NCI-H1436 (cell line): ENCODE data around the gene ARHGEF26.

Source experiments
- DNase-seq: peaks from one replicate; lab custom pipeline; 2025; lab: John Stamatoyannopoulos, UW

The ARHGEF26 gene

DNA sequence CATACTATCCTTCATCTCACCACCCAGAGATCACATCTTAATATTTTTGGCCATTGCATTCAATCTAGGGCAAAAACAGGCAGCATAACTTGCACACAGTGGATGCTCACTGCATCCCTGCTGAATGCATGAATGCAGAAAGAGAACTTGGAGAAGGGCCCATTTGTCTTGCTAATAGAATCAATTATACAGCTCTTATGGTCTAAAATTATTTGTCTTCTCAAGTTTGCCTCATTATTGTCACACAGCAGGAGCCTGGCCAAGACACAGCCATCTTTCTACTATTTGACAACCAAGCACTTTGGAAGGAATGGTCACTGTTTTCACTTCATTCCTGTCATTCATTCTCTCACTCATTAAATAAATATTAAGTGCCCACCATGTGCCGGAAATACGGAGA is 1.2 kb upstream of the ARHGEF26 start:
- no peak for DNase-seq

DNA sequence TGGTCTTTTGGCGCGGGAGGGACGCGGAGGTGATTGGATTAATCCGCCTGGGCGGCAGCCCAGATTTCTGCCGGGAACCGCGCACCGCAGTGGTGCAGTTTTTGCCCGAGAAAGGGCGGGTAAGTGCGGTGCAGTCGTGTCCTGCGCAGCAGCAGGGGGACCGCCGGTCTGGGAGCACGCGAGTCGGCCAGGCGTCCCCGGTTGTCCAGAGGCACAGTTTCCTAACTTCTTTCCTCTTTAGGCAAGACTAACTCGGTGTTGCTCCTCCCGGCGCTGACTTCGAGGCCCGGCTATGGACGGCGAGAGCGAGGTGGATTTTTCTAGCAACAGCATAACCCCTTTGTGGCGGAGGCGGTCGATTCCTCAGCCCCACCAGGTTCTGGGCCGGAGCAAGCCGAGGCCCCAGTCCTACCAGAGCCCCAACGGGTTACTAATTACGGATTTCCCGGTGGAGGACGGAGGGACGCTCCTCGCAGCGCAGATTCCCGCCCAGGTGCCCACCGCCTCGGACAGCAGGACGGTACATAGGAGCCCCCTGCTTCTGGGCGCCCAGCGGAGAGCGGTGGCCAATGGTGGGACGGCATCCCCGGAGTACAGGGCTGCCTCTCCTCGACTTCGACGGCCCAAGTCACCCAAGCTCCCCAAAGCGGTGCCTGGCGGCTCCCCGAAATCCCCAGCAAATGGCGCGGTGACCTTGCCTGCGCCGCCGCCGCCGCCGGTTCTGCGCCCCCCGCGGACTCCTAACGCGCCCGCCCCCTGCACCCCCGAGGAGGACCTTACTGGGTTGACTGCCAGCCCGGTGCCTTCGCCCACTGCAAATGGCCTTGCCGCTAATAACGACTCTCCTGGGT is 736 bp downstream of the ARHGEF26 start:
- DNase-seq, result peak; percentile 27

DNA sequence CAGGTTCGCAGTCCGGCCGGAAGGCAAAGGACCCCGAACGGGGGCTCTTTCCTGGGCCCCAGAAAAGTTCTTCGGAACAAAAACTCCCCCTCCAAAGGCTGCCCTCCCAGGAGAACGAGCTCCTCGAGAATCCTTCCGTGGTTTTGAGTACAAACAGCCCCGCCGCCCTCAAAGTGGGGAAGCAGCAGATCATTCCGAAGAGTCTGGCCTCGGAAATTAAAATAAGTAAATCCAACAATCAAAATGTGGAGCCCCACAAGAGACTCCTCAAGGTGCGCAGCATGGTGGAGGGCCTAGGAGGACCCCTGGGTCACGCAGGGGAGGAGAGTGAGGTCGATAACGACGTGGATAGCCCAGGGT is 1.3 kb downstream of the ARHGEF26 start:
- no peak for DNase-seq

DNA sequence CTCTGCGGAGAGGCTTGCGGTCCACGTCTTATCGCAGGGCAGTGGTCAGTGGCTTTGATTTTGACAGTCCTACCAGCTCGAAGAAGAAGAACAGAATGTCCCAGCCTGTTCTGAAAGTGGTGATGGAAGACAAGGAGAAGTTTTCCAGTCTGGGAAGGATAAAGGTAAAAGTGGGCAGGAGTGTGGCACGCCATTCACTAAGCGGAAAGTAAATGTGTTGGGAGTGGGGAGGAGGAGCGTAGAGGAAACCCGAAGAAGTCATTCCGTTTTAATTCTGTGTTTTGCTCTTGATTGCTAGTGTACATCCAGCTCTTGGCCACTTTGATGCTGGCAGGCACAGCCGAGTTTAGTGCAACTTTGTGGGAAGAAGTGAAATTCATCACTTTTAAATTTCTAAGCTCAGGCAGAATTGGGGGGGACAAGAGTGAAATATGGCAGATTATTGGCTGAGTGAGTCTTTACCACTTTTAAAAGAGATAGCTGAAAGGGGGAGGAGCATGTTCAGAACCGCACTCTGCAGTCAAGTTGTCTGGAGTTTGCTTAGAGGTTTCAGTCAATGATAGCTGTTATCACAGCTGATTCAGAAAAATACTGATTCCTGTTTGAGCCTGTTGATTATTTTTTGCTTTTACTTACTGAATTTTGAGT is 1.8 kb downstream of the ARHGEF26 start:
- no peak for DNase-seq

DNA sequence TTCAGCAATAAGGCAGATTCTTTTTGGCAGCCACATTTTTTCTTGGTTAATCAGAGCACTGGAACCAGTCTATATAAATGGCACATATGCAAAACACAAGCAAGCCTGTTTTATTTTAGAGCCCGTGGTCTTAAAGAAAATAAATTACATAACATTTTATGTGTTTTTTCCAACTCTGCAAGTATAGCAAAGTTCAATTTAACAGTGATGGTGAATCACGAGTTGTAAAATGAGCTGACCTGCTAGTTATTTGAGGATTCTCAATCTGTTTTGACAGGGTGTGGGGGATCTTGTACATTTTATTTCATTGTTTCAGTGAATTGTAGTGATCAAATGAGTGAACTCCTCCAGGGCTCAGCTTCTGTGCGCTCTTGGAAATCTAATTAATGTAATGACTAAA is 2.7 kb downstream of the ARHGEF26 start:
- no peak for DNase-seq

DNA sequence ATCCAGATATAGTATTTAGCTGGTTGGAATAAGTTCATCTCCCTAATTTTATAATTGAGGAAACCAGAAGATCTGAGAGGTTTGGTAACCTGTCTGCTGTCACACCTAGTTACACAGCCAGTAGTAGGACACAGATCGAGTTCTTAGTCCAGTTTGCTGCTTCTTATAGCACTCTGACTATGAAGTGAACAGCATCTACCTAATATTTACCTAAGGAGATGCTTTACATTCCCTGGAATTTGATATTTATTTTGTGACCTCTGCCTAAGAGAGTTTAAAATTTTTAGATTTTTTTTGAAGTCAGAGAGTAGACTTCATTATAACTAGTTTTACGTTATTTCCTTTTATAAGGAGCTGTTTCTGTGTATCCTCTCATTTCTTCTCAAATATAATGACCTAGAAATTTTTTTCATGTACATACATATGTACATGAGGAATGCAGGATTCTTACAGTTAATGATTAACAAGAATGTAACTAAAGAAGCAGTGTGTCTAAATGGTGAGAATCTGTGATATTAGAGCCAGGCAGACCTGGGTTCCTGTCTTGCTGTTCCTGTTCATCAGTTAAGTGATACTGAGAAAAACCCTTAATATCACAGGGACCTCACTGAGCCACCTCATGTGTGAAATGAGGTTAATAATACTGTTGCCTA is 4.3 kb downstream of the ARHGEF26 start:
- no peak for DNase-seq

DNA sequence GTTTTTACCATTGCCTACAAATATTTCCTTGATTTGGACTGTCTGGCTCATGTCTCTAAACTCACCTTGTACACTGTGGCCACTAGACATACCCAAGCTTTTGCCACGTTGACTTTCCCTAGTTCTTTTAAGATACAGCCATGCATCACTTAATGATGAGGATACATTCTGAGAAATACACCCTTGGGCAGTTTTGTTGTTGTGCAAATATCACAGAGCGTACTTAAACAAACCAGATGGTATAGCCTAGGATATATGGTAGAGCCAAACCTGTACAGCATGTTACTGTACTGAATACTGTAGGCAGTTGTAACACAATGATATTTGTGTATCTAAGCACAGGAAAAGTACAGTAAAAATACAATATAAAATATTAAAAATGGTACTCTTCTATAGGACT is 5.5 kb downstream of the ARHGEF26 start:
- DNase-seq, result no peak

DNA sequence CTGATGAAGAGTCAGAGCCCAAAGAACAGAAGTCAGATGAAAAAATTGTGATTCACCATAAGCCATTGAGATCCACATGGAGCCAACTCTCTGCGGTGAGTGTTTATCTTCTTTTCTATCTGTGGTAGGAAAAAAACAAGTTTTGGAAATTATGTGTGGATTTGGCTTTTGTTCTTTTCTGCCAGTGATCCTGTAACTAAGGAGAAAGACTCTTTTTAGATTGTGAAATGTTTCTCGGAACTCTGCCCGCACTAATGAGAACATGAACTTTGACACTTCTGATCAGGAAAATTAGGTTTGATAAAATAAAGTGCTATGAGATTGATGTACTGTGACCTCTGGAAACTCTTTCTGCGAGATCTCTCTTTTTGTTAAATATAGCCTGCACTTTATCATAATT is 8.4 kb downstream of the ARHGEF26 start:
- DNase-seq, result no peak

DNA sequence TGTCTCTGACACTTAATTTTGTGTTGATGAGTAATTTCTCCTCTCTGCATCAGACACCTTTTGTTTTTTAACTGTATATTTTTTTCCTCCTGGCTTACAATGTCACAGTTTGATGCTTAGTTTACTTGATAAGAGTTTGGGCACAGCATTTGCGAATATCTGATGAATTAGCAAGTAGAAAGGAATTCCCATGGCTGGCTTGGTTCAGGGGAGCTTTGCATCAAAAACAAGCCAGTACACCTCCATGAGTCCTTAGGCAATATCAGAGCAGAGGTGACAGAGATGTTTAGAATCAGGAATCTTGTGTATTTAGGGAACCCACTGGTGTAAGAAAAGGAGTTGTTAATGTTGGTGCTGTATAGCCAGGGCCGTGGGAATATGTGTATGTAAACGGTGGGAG is 9.3 kb downstream of the ARHGEF26 start:
- no peak for DNase-seq

DNA sequence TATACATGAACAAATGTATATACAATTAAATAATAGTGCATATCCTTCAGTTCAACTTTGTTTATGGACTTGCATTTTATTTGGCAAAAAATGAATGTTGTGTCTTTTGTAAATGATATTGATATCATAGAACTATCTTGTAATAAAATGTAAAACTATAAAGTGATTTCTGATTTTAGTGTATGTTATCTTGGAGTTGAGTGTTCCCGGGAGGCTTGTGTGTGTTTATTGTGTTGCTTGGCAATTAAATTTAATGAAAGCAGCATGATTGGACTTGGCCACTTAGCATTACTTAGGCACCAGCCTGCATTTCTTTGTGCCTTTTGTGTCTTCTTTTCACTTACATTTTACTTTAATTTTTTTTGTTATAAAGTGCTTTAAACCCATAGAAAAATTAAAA is 10.6 kb downstream of the ARHGEF26 start:
- DNase-seq, result peak; percentile 76

DNA sequence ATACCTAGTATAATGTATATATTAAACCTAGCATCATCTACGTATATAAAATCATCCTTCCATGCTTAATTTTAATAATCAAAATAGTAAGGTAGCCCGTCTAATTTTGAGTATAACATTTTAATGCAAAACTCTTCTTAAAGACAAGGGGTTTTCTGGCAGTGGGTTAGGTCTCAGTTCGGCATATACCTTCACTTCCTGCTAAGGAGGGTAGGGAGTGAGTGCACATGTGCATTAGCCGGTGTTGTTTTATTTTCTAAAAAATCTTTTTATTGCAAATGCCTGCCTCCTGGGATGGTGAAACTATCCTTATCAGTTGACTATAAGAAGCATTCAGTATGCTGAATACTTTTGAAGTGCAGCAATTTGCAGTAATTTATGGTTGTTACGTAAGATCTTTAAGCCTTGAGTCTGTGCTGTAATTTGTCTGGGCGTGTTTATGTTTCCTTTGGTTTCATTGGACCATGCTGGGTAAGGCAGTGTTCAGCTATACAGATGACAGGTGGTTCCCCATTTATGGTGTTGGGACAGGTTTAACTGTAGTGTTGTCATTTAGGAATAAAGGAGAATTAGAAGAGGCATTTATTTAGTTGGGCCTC is 11.7 kb downstream of the ARHGEF26 start:
- DNase-seq, result peak; percentile 89

DNA sequence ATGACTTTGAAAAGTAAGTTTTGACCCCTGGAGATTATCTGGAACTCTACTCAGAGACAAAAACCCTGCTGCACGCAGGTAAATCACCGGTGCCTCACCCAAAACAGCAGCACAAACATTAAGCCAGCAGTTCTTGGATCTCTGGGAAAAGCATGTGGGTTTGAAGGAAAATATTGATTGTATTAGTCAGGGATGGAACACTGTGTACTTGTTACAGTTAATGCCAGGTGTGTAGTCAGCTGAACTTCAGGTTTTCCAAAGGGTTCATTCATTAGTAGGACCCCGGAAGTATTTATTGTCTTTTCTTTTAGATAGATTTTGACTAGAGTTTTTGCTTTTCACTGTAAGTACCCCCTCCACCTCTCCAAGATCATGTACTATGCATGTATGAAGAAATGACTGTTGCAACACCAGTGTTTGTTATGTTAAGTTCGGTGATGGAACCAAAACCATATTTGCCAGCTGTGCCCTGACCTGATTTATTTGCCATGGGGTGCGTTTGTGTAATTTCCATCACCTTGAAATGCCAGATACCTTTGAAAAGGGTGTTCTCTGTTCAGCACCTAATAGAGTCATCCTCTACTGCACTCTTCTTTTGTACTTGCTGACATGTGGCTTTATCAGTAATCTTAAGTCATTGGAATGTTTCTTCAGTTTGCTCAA is 14.5 kb downstream of the ARHGEF26 start:
- no peak for DNase-seq

DNA sequence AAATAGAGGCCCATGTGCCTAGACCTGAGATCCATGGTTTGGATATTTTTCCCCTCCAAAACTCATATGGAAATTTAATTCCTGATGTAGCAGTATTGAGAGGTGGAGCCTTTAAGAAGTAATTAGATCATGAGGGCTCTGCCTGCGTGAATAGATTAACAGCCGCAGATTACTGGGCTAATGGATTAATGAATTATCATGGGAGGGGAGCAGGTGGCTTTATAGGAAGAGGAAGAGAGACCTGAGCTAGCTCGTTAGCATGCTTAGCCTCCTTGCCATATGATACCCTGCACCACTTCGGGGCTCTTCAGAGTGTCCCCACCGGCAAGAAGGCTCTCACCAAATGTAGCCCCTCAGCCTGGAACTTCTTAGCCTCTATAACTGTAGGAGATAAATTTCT is 15.8 kb downstream of the ARHGEF26 start:
- DNase-seq, result peak; percentile 47

DNA sequence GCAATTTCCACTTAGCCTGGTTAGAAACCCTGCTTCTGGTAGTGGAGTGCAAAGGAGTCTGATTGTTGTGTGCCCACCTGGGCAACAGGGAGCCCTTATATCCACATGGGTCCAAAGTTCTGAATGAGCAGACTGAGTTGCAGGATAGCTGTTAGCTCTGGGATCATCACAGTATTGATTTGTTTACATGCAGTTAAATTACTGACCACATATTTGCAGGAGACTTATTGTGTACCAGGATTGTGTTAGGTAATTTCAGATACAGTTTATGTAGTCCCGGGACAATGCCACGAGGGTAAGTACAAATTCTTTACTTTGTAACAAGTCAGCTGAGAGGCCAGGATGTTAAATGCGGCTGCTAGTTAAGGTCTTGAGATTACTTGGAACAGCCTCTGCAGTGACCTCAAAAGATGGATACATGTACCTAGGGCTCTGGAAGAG is 18.8 kb downstream of the ARHGEF26 start:
- DNase-seq, result no peak

DNA sequence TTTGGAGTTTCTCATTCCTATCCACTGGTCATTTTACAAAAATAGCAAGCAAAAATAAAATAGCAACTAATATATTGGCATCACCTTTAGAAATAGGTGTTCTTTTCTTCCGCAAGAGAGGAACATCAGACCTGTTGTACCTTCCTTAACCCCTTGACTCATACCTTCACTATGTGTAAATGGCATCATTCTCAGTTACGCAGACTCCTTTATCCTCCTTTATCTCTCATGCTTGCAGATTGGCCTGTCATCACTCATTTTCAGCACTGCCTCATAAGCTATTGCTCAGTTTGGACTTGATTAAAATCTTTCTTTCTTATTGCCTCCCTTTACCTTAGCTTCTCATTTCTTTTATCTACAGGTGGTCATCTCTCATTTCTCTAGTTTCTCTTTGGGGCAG is 21.4 kb downstream of the ARHGEF26 start:
- no peak for DNase-seq

DNA sequence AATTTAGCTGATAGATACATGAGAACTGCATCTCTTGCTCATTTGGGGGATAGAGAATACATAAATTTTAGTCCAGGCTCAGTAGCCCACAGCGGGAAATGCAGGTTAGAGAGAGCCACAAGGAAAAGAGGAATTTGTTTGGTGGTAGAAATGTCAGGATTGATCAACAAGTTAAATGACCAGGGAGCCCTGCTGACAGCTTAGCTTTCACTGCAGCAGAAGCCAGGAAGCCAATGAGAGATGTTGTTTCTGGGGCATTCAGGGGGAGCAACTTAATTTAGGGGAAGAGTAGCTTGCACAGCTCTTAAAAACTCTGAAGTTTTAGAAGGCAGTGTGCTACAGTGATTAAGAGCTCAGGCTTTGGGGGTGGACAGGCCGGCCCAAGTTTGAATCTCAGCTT is 22.7 kb downstream of the ARHGEF26 start:
- DNase-seq, result no peak

DNA sequence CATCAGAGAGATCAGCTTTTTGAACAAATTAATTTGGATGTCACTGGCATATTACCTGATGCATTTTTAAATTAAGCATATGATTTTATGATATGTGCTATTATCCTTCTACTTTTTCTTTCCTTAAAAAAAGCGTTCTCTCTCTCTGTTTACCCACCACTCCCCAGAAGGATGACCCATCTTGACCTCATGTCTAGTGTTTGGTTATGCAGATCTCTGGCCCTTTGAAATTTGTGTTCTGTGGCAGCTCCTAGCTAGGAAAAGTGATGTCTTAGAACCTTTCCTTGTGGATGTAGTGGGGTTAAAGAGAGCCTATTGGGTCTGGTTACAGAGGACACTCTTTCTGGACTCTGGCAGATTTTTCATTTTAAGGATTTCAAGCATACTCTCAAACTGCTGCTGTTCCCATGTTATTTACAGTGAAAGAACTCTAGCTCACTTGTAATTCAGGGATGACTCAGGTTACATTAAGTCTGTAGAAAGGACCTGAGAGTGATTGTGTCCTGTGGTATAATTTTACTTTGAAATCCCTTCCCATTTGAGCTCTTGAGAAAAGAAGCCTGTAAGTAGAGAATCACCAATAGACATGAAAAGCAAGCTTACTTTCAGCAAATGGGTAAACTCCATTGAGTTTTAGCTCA is 23.8 kb downstream of the ARHGEF26 start:
- no peak for DNase-seq

DNA sequence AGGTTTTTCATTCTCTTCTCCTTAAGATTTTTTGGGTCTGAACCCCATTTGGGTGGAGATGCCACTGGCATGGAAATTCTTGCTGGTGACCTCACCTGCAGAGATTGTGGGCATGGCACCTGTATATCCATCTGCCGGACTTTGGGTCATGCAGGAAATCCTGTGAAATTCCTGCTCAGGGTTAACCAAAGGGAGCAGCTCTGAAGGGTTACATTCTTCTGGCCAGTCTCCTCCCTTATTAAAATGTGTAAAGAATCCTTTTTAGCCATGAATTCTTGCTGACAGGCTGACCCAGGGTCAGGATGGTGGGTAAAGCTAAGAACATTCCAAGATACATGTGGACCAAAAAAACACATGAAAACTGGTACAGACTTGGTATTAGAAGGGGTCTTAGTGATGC is 27.4 kb downstream of the ARHGEF26 start:
- no peak for DNase-seq

DNA sequence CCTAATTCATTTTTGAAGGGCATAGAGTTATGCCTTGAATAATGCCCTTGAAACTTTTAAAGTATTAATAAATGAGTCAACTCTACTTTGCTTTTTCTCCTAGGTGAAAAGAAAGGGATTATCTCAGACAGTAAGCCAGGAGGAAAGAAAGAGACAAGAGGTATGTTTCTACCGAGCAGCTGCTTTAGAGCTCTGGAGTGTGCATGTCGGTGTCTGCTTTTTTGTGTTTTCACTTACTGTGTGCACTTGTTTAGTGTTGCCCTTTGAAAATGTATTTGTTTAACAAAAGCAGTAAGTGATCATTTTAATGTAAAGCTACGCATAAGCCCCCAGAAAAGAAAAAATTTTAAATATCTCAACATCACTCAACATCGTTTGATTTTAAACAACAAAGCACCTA is 28.1 kb downstream of the ARHGEF26 start:
- DNase-seq, result no peak

DNA sequence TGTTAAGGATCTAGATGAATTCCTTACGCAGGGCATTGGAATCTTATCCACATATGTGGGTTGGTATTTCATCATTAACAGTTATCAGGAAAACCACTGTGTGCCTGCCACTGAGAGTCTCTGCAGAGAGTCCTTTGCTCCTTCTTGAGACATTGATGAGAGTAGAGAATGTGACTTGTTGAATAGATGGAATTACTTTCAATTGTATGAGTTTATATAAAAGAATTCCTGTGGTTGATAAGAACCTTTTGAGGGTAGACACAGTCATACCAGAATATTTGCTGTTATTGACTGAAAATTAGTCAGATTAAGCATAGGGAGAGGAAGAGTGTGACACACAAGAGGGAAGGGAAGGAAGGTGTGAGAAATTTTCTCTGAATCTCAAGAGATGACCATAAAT is 30.8 kb downstream of the ARHGEF26 start:
- no peak for DNase-seq

DNA sequence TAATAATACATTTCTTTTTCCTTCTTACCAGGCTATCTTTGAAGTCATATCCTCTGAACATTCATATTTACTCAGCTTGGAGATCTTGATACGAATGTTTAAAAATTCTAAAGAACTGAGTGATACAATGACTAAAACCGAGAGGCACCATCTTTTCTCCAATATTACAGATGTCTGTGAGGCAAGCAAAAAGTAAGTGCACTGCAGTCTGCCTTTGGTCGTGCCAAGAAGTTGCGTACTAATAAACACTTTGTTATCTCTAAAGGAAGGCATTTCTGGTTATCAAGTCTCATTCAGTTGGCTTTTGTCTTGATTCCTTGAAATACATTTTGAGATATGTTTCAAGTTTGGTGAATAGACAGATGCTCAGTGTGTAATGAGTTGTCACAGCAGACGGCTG is 31.6 kb downstream of the ARHGEF26 start:
- DNase-seq, result no peak

DNA sequence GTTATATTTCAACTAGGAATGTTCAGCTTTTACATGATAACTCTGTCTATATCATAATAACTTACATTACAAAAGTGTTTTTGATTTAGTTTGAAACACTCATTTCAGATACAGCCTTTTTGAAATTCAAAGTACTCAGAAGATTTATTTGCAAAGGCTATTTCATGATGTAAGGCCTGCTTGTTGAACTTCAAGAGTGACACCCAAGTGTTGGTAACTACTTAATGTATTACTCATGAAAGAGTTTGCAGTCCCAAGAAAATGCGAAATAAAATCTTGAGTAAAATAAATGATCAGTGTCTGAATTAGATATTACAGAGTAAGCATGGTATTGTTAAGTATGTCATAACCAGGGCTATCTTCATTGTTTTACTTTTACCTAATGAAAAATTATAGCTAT is 35.3 kb downstream of the ARHGEF26 start:
- DNase-seq, result no peak
